H1 (cell line): ENCODE measurements around the gene PPARA. TPM values are rescaled to one million over a fixed set of nuclear protein-coding genes. Genes with fewer than 3 reads are reported as not detected.

Experiments
- CTCF ChIA-PET: fragments of 300-600 bp; sonication (Branson Sonifier 250); formaldehyde crosslinking; loops from one replicate; lab custom pipeline; 2021; ENCODE audit not compliant: partially characterized antibody; lab: Charles Lee
- POLR2A ChIA-PET: fragments of 300-600 bp; sonication (Branson Sonifier 250); formaldehyde crosslinking; loops from one replicate; lab custom pipeline; 2021; ENCODE audit warnings: inconsistent platforms; ENCODE audit not compliant: partially characterized antibody; lab: Charles Lee
- DNase-seq, 2 experiments: peaks; one replicate each; pipeline versions ENCODE4 v3.0.0 to v3.0.0-alpha.2; 2010 to 2022; ENCODE audit warnings: low spot score in 2 of 2, low read depth in 1 of 2, mixed read lengths in 1 of 2
- FAIRE-seq: peaks from 2 replicates; lab custom pipeline; 2011; peaks lifted over from hg19 to GRCh38; lab: Jason Lieb, UNC
- H2AFZ ChIP-seq: 2 replicates; pipeline ENCODE4 v1.8.1; 2012; ENCODE audit warnings: low read length, inconsistent platforms
- H2AK5ac ChIP-seq: 2 replicates; pipeline ENCODE4 v1.6.1; 2013; ENCODE audit warnings: low read depth, low read length
- H2BK120ac ChIP-seq: replicated peaks from 2 replicates; pipeline ENCODE3; 2013; ENCODE audit warnings: low read depth, low read length, inconsistent platforms
- H2BK12ac ChIP-seq: 2 replicates; pipeline ENCODE4 v1.6.1; 2013; ENCODE audit warnings: low read depth, low read length
- H2BK15ac ChIP-seq: 2 replicates; pipeline ENCODE4 v1.6.1; 2013; ENCODE audit warnings: low read length
- H2BK20ac ChIP-seq: 2 replicates; pipeline ENCODE4 v1.6.1; 2013; ENCODE audit warnings: low read length
- H2BK5ac ChIP-seq: 2 replicates; pipeline ENCODE4 v1.6.1; 2013; ENCODE audit warnings: low read depth, low read length
- H3K14ac ChIP-seq: 2 replicates; pipeline ENCODE4 v1.6.1; 2013; ENCODE audit warnings: inconsistent platforms; ENCODE audit not compliant: insufficient read length
- H3K18ac ChIP-seq: 2 replicates; pipeline ENCODE4 v1.6.1; 2013; ENCODE audit warnings: low read length; ENCODE audit errors: extremely low read depth
- H3K23ac ChIP-seq: 2 replicates; pipeline ENCODE4 v1.6.1; 2013; ENCODE audit warnings: inconsistent platforms; ENCODE audit not compliant: insufficient read length
- H3K23me2 ChIP-seq: 2 replicates; pipeline ENCODE4 v1.6.1; 2013; ENCODE audit warnings: low read depth, low read length
- H3K27ac ChIP-seq: 2 replicates; pipeline ENCODE4 v1.6.1; 2011; ENCODE audit warnings: low read depth, low read length, inconsistent platforms
- H3K27me3 ChIP-seq, 4 experiments: replicated peaks in 1 of 4; 1 replicate in 1 of 4; 2 replicates in 3 of 4; pipeline versions ENCODE4 v1.6.1 to v1.8.1; 2011 to 2013; ENCODE audit warnings: low read length in 3 of 4, mild to moderate bottlenecking in 3 of 4, inconsistent platforms in 2 of 4, mixed read lengths in 2 of 4, moderate library complexity in 1 of 4; ENCODE audit not compliant: control insufficient read depth in 3 of 4, insufficient read depth in 3 of 4; ENCODE audit errors: extremely low read depth in 1 of 4
- H3K36me3 ChIP-seq, 4 experiments: 2 replicates each; pipeline versions ENCODE4 v1.6.1 to v1.8.1; 2011 to 2013; ENCODE audit warnings: mild to moderate bottlenecking in 4 of 4, low read length in 3 of 4, moderate library complexity in 2 of 4, control low read depth in 1 of 4, inconsistent platforms in 1 of 4; ENCODE audit not compliant: insufficient read depth in 4 of 4, control insufficient read depth in 2 of 4
- H3K4ac ChIP-seq: replicated peaks from 2 replicates; pipeline ENCODE3; 2013; ENCODE audit warnings: low read length, low read depth, mixed read lengths, inconsistent platforms; ENCODE audit not compliant: insufficient read length
- H3K4me1 ChIP-seq, 4 experiments: replicated peaks in 1 of 4; 1 replicate in 1 of 4; 2 replicates in 3 of 4; pipeline versions ENCODE4 v1.6.1 to v1.8.1; 2011 to 2013; ENCODE audit warnings: low read length in 3 of 4, inconsistent platforms in 2 of 4, mixed read lengths in 1 of 4; ENCODE audit not compliant: insufficient read depth in 4 of 4, control insufficient read depth in 3 of 4
- H3K4me2 ChIP-seq, 2 experiments: 2 replicates each; pipeline versions ENCODE4 v1.6.1 to v1.8.1; 2011 to 2013; ENCODE audit warnings: low read depth in 2 of 2, low read length in 2 of 2, control low read depth in 1 of 2, inconsistent platforms in 1 of 2, mild to moderate bottlenecking in 1 of 2; ENCODE audit not compliant: insufficient read depth in 1 of 2
- H3K4me3 ChIP-seq, 4 experiments: fragments of 200-600, 300-600 bp in 1 of 4; sonication (generic), shearing (Covaris generic), sonication (Bioruptor Twin) in 1 of 4; 2 replicates each; pipeline versions ENCODE4 v1.5.1 to v1.8.1; 2011 to 2016; ENCODE audit warnings: low read length in 4 of 4, low read depth in 3 of 4, control low read depth in 2 of 4, inconsistent platforms in 2 of 4, mild to moderate bottlenecking in 2 of 4, mixed read lengths in 1 of 4, moderate library complexity in 1 of 4; ENCODE audit not compliant: insufficient read depth in 2 of 4; ENCODE audit errors: extremely low read depth in 1 of 4
- H3K56ac ChIP-seq: replicated peaks from 2 replicates; pipeline ENCODE3; 2013; ENCODE audit warnings: low read depth, mild to moderate bottlenecking, mixed read lengths, low read length, inconsistent platforms; ENCODE audit not compliant: insufficient read length
- H3K79me1 ChIP-seq: 2 replicates; pipeline ENCODE4 v1.6.1; 2013; ENCODE audit warnings: low read depth, low read length, control low read depth
- H3K79me2 ChIP-seq, 2 experiments: 2 replicates each; pipeline versions ENCODE4 v1.6.1 to v1.8.1; 2012 to 2013; ENCODE audit warnings: low read length in 2 of 2, mild to moderate bottlenecking in 2 of 2, inconsistent platforms in 1 of 2; ENCODE audit not compliant: insufficient read depth in 2 of 2, control insufficient read depth in 1 of 2
- H3K9ac ChIP-seq, 4 experiments: replicated peaks in 1 of 4; 1 replicate in 1 of 4; 2 replicates in 3 of 4; pipeline versions ENCODE4 v1.6.1 to v1.8.1; 2011 to 2013; ENCODE audit warnings: low read depth in 3 of 4, low read length in 3 of 4, control low read depth in 2 of 4, mild to moderate bottlenecking in 2 of 4, moderate library complexity in 2 of 4, inconsistent platforms in 1 of 4; ENCODE audit errors: extremely low read depth in 1 of 4
- H3K9me3 ChIP-seq, 2 experiments: 2 replicates each; pipeline versions ENCODE4 v1.6.1 to v1.8.1; 2012 to 2013; ENCODE audit warnings: mild to moderate bottlenecking in 2 of 2, moderate library complexity in 2 of 2, control low read depth in 1 of 2, inconsistent platforms in 1 of 2, low read depth in 1 of 2, low read length in 1 of 2, mixed read lengths in 1 of 2; ENCODE audit not compliant: insufficient read depth in 2 of 2
- H4K20me1 ChIP-seq, 2 experiments: replicated peaks in 1 of 2; 2 replicates each; pipeline versions ENCODE3 to v1.8.1; 2011 to 2013; ENCODE audit warnings: inconsistent platforms in 2 of 2, low read length in 2 of 2, mild to moderate bottlenecking in 1 of 2; ENCODE audit not compliant: insufficient read depth in 2 of 2, control insufficient read depth in 1 of 2
- H4K5ac ChIP-seq: 2 replicates; pipeline ENCODE4 v1.6.1; 2013; ENCODE audit warnings: low read length, low read depth, mixed read lengths, inconsistent platforms; ENCODE audit not compliant: insufficient read length
- H4K8ac ChIP-seq: 2 replicates; pipeline ENCODE4 v1.8.0; 2013; ENCODE audit warnings: mild to moderate bottlenecking, moderate library complexity, low read length, inconsistent platforms; ENCODE audit not compliant: insufficient read depth; ENCODE audit errors: extremely low read depth
- H4K91ac ChIP-seq: replicated peaks from 2 replicates; pipeline ENCODE3; 2013; ENCODE audit warnings: low read length, mixed read lengths, inconsistent platforms; ENCODE audit not compliant: insufficient read length
- CHD2 ChIP-seq: IDR thresholded peaks from 2 replicates; pipeline ENCODE4 v1.6.1; 2012; ENCODE audit warnings: low read length, improper control_type of control experiment
- FOSL1 ChIP-seq: IDR thresholded peaks from 2 replicates; pipeline ENCODE4 v1.6.1; 2011; ENCODE audit warnings: mild to moderate bottlenecking, low read depth, low read length, moderate library complexity; ENCODE audit not compliant: insufficient read depth
- KDM4A ChIP-seq: IDR thresholded peaks from one replicate; pipeline ENCODE4 v1.7.1; 2012; ENCODE audit warnings: low read depth, mild to moderate bottlenecking, moderate library complexity, low read length, inconsistent platforms; ENCODE audit not compliant: severe bottlenecking
- RBBP5 ChIP-seq: IDR thresholded peaks from 2 replicates; pipeline ENCODE4 v1.7.1; 2012; ENCODE audit warnings: low read depth, mild to moderate bottlenecking, inconsistent platforms, low read length, moderate library complexity, borderline replicate concordance
- TAF7 ChIP-seq: optimal IDR thresholded peaks from 2 replicates; pipeline ENCODE3; 2011; ENCODE audit warnings: low read depth, mild to moderate bottlenecking, inconsistent platforms, low read length, moderate library complexity, borderline replicate concordance
- WGBS, 2 experiments: shearing (Covaris generic) in 1 of 2; methylation state at CpG; one replicate each; pipeline versions ENCODE4 v1.1.6 to v1.1.7; 2013 to 2015; ENCODE audit warnings: low lambda C conversion rate in 2 of 2, mixed read lengths in 2 of 2, inconsistent platforms in 1 of 2, low coverage in 1 of 2, missing lambda C conversion rate in 1 of 2; ENCODE audit not compliant: insufficient replicate concordance in 2 of 2, insufficient coverage in 1 of 2, insufficient read length in 1 of 2; ENCODE audit errors: extremely low coverage in 1 of 2, missing lambda C conversion rate in 1 of 2; 5-methylcytosine and 5-hydroxymethylcytosine counted together
- polyA plus RNA-seq, 7 experiments: library from polyadenylated mRNA; depleted of rRNA in 3 of 7; stranded (reverse) in 5 of 7; unstranded in 2 of 7; fragments of >200 nt in 5 of 7; fragments of 200-250 nt in 2 of 7; gene quantifications; 1 replicate in 5 of 7; 2 replicates in 1 of 7; 4 replicates in 1 of 7; pipeline versions ENCODE4 v1.2.1 to v1.2.3, GENCODE V29; 2011 to 2013; ENCODE audit warnings: missing spikeins in 2 of 7, mixed read lengths in 2 of 7
- total RNA-seq: library from RNA; stranded (reverse); fragmentation: NEBNext Ultra II Directional; extraction: Animal tissue kit (Norgen Biotek cat#: 25700); gene quantifications from 2 replicates; pipeline ENCODE4 v1.2.1, GENCODE V29; 2021
- TF ChIP-seq, protein P1 (sequence below): IDR thresholded peaks from 2 replicates; pipeline ENCODE4 v1.6.1; 2011; ENCODE audit warnings: low read length, improper control_type of control experiment
- TF ChIP-seq, protein P2 (sequence below), 3 experiments: IDR thresholded peaks; 1 replicate in 2 of 3; 2 replicates in 1 of 3; pipeline versions ENCODE4 v1.5.1 to v1.6.1; 2011; ENCODE audit warnings: low read length in 3 of 3, mild to moderate bottlenecking in 3 of 3, inconsistent platforms in 2 of 3, low read depth in 1 of 3, moderate library complexity in 1 of 3; ENCODE audit not compliant: insufficient read depth in 1 of 3; ENCODE audit errors: control extremely low read depth in 1 of 3
- TF ChIP-seq, protein P3 (sequence below): IDR thresholded peaks from 2 replicates; pipeline ENCODE4 v1.6.1; 2012; ENCODE audit warnings: inconsistent platforms

The PPARA gene
- total and polyA plus RNA-seq, 2 of the 8 experiments (the other 6 are each of a cell fraction or from before 2014, with no cell fraction given): 3.1 to 8.2 TPM

DNA sequence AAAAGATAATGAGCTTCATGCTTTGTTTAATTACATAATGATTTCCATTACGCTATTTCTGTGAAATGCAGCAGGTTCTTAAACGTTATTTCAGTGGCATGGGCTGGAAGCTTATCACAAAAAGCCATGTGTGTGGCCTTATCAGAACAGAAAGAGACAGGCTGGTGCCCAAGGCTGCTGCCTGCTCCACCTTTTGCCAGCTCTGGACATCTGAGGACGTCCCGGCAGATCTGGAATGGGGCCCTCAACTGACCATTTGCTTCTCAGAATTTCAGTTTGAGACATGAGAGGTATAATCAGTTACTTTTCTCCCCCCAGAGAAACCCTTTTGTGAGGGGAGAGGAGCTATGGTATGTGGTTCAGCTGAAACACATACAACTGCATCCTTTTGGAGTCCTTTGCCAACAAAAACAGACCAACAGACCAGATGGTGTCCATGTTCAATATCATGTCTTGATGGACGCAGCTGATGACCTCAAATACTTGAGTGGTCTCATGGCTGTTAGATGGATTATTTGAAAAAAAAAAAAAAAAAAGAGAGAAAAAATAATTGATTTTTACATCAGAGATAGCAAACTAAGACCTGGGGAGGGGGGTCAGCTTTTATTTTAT lies 91.2 kb downstream of the PPARA start:
- Histone ChIP-seq H3K9ac (no peak overlapping the region), H3K9me3 (no peaks in the 10 kb centered on the region), H3K79me1 (no peaks in the 10 kb centered on the region), H3K36me3 (peaks cover 0 to 3% (median 0%) of the 10 kb centered on the region in 4 experiments; a peak in 1 of 8 replicates), H3K27ac (no peak overlapping the region), H3K27me3 (no peaks in the 10 kb centered on the region; a peak in 1 of 7 replicates), H2AFZ (no peak overlapping the region), H2BK12ac (no peak overlapping the region), H2AK5ac (no peak overlapping the region), H3K4me1 (no peaks in the 10 kb centered on the region), H3K23me2 (no peaks in the 10 kb centered on the region), H3K4me3 (no peak overlapping the region), H2BK15ac (no peak overlapping the region), H3K4me2 (no peak overlapping the region), H2BK20ac (no peak overlapping the region), H3K79me2 (no peaks in the 10 kb centered on the region), H3K18ac (no peak overlapping the region), H3K56ac (no peak overlapping the region), H3K23ac (no peak overlapping the region), H4K91ac (no peak overlapping the region), H3K14ac (no peak overlapping the region), H4K5ac (no peak overlapping the region), H2BK120ac (no peak overlapping the region), H4K8ac (no peak overlapping the region), H2BK5ac (no peak overlapping the region), H4K20me1 (no peaks in the 10 kb centered on the region), H3K4ac (no peak overlapping the region)
- CTCF ChIA-PET: interaction anchor here (1.5 kb wide), 1 partner anchor 9 kb away, joined by 3 read pairs; the partner anchor contains the start of gene CDPF1
- no peak for FAIRE-seq
- POLR2A ChIA-PET: no interaction called here
- 90% methylated on average over 5 of the region's 5 CpGs; no CpG with 5 or more reads in 1 of the 2 experiments for WGBS, 2 experiments
- no peak for DNase-seq
- TF ChIP-seq, protein P1, sequence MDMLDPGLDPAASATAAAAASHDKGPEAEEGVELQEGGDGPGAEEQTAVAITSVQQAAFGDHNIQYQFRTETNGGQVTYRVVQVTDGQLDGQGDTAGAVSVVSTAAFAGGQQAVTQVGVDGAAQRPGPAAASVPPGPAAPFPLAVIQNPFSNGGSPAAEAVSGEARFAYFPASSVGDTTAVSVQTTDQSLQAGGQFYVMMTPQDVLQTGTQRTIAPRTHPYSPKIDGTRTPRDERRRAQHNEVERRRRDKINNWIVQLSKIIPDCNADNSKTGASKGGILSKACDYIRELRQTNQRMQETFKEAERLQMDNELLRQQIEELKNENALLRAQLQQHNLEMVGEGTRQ: no peak
- TF ChIP-seq KDM4A (no peak), RBBP5 (no peak), CHD2 (no peak), FOSL1 (no peak), TAF7 (no peak)
- TF ChIP-seq, protein P2, sequence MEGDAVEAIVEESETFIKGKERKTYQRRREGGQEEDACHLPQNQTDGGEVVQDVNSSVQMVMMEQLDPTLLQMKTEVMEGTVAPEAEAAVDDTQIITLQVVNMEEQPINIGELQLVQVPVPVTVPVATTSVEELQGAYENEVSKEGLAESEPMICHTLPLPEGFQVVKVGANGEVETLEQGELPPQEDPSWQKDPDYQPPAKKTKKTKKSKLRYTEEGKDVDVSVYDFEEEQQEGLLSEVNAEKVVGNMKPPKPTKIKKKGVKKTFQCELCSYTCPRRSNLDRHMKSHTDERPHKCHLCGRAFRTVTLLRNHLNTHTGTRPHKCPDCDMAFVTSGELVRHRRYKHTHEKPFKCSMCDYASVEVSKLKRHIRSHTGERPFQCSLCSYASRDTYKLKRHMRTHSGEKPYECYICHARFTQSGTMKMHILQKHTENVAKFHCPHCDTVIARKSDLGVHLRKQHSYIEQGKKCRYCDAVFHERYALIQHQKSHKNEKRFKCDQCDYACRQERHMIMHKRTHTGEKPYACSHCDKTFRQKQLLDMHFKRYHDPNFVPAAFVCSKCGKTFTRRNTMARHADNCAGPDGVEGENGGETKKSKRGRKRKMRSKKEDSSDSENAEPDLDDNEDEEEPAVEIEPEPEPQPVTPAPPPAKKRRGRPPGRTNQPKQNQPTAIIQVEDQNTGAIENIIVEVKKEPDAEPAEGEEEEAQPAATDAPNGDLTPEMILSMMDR (IDR thresholded peaks at IDR 0.05; ENCODE audit: control extremely low read depth in 1 of 3, insufficient read depth in 1 of 3, low read depth in 1 of 3, low read length in 3 of 3): no peak
- TF ChIP-seq, protein P3, sequence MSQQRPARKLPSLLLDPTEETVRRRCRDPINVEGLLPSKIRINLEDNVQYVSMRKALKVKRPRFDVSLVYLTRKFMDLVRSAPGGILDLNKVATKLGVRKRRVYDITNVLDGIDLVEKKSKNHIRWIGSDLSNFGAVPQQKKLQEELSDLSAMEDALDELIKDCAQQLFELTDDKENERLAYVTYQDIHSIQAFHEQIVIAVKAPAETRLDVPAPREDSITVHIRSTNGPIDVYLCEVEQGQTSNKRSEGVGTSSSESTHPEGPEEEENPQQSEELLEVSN: no peak
